Endothelial cell (in vitro differentiated cells): ENCODE results near the gene MAN1A2. TPM values are rescaled to one million over a fixed set of nuclear protein-coding genes. Genes with fewer than 3 reads are reported as not detected.
"Not testable (repeated sequence)": the region's sequence is repeated elsewhere in the genome, so short reads cannot be mapped to it uniquely, and the experiment has no call there.

Source experiments
- DNase-seq: peaks from one replicate; pipeline ENCODE4 v3.0.0; 2021; ENCODE audit warnings: low spot score
- H3K27ac Mint-ChIP-seq: one replicate; pipeline ENCODE4 v1.8.0; 2021; ENCODE audit warnings: mixed read lengths, inconsistent platforms; ENCODE audit not compliant: unreplicated experiment
- H3K27me3 Mint-ChIP-seq: one replicate; pipeline ENCODE4 v1.8.0; 2021; ENCODE audit warnings: mild to moderate bottlenecking, moderate library complexity, mixed read lengths, inconsistent platforms; ENCODE audit not compliant: unreplicated experiment
- H3K36me3 Mint-ChIP-seq: one replicate; pipeline ENCODE4 v1.8.0; 2021; ENCODE audit warnings: mild to moderate bottlenecking, low read depth, mixed read lengths, inconsistent platforms; ENCODE audit not compliant: unreplicated experiment
- H3K4me1 Mint-ChIP-seq: one replicate; pipeline ENCODE4 v1.8.0; 2021; ENCODE audit warnings: mild to moderate bottlenecking, mixed read lengths, inconsistent platforms; ENCODE audit not compliant: unreplicated experiment
- H3K4me3 Mint-ChIP-seq: one replicate; pipeline ENCODE4 v1.8.0; 2021; ENCODE audit warnings: mild to moderate bottlenecking, mixed read lengths, inconsistent platforms; ENCODE audit not compliant: unreplicated experiment
- H3K9me3 Mint-ChIP-seq: one replicate; pipeline ENCODE4 v1.8.0; 2021; ENCODE audit warnings: mixed read lengths, inconsistent platforms; ENCODE audit not compliant: unreplicated experiment
- total RNA-seq: library from RNA; stranded (reverse); fragmentation: NEBNext Ultra II Directional; extraction: Animal tissue kit (Norgen Biotek cat#: 25700); gene quantifications from one replicate; pipeline ENCODE4 v1.2.1, GENCODE V29; 2021; ENCODE audit not compliant: unreplicated experiment
- TF ChIP-seq, protein P1 (sequence below): fragments of 200-600 bp; sonication (generic); IDR thresholded peaks from one replicate; pipeline ENCODE4 v1.5.0; 2021; ENCODE audit warnings: antibody characterized with exemption; ENCODE audit not compliant: unreplicated experiment

The MAN1A2 gene
- total RNA-seq, 1 donor from 2014 or later, result 36.4 TPM

DNA sequence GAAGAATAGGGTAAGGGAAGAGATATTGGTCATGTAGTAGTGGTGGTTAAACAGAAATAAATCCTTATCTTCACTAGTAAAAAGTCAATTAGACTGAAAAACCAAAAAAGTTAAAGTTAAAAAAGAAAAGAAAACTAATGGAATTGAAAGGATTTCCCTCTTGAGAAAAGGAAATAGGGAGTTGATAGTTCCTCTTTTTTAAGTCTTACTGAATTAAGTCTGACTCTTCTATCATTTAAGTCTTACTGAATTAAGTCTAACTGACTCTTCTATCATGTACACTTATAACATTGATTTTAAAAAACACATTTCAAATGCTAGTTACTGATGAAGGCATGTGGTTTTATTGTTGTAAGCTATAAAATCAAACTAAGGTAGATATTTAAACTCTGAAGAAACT, 189.1 kb downstream of the MAN1A2 start:
- no peak overlapping the region for H3K27ac Mint-ChIP-seq
- H3K4me3 Mint-ChIP-seq, result no peak overlapping the region
- no peaks in the 10 kb centered on the region for H3K4me1 Mint-ChIP-seq
- H3K36me3 Mint-ChIP-seq, result no peaks in the 10 kb centered on the region
- TF ChIP-seq, protein P1, sequence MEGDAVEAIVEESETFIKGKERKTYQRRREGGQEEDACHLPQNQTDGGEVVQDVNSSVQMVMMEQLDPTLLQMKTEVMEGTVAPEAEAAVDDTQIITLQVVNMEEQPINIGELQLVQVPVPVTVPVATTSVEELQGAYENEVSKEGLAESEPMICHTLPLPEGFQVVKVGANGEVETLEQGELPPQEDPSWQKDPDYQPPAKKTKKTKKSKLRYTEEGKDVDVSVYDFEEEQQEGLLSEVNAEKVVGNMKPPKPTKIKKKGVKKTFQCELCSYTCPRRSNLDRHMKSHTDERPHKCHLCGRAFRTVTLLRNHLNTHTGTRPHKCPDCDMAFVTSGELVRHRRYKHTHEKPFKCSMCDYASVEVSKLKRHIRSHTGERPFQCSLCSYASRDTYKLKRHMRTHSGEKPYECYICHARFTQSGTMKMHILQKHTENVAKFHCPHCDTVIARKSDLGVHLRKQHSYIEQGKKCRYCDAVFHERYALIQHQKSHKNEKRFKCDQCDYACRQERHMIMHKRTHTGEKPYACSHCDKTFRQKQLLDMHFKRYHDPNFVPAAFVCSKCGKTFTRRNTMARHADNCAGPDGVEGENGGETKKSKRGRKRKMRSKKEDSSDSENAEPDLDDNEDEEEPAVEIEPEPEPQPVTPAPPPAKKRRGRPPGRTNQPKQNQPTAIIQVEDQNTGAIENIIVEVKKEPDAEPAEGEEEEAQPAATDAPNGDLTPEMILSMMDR, result no peak
- H3K27me3 Mint-ChIP-seq, result peaks cover 3% of the 10 kb centered on the region
- no peak for DNase-seq
- no peaks in the 10 kb centered on the region for H3K9me3 Mint-ChIP-seq

DNA sequence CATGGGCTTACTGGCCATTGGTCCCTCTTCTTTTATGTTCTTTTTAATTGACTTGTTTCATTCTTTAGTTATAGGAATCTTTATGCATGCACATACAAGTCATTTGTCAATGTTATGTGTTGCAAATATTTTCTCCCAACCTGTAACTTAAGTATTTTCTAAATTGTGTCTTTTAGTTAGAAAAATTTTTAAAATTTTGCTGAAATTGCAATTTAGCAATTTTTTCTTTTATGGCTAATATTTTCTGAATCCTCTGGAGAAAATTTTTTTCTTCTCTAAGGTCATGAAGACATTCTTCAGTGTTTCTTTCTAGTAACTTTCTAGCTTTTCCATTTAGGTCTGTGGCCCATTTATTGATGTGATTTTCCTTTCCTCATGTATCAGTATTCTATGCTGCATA, 189.7 kb downstream of the MAN1A2 start:
- no peak overlapping the region for H3K27ac Mint-ChIP-seq
- H3K4me1 Mint-ChIP-seq, result no peaks in the 10 kb centered on the region
- no peaks in the 10 kb centered on the region for H3K36me3 Mint-ChIP-seq
- peaks cover 3% of the 10 kb centered on the region for H3K27me3 Mint-ChIP-seq
- H3K9me3 Mint-ChIP-seq, result no peaks in the 10 kb centered on the region
- TF ChIP-seq, protein P1, result no peak
- DNase-seq, result no peak
- H3K4me3 Mint-ChIP-seq, result no peak overlapping the region

DNA sequence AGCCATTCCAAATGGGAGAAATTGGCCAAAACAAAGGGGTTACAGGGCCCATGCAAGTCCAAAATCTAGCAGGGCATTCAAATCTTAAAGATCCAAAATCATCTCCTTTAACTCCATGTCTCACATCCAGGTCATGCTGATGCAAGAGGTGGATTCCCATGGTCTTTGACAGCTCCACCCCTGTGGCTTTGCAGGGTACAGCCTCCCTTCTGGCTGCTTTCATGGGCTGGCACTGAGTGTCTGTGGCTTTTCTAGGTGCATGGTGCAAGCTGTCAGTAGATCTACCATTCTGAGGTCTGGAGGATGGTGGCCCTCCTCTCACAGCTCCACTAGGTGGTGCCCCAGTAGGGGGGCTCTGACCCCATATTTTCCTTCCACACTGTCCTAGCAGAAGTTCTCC, 191.2 kb downstream of the MAN1A2 start:
- H3K27ac Mint-ChIP-seq, H3K4me3 Mint-ChIP-seq, DNase-seq, H3K9me3 Mint-ChIP-seq, H3K4me1 Mint-ChIP-seq, H3K36me3 Mint-ChIP-seq, H3K27me3 Mint-ChIP-seq: not testable (repeated sequence)

DNA sequence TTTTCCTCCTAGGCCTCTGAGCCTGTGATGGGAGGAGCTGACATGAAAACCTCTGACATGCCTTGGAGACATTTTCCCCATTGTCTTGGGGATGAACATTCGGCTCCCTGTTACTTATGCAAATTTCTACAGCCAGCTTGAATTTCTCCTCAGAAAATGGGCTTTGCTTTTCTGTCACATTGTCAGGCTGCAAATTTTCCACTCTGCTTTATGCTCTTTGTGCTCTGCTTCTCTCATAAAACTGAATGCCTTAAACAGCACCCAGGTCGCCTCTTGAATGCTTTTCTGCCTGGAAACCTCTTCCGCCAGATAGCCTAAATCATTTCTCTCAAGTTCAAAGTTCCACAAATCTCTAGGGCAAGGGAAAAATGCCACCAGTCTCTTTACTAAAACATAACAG, 191.9 kb downstream of the MAN1A2 start:
- no peaks in the 10 kb centered on the region for H3K4me1 Mint-ChIP-seq
- H3K9me3 Mint-ChIP-seq, result no peaks in the 10 kb centered on the region
- DNase-seq, result no peak
- no peaks in the 10 kb centered on the region for H3K36me3 Mint-ChIP-seq
- TF ChIP-seq, protein P1, result no peak
- H3K27ac Mint-ChIP-seq, result no peak overlapping the region
- no peak overlapping the region for H3K4me3 Mint-ChIP-seq
- H3K27me3 Mint-ChIP-seq, result peaks cover 3% of the 10 kb centered on the region

DNA sequence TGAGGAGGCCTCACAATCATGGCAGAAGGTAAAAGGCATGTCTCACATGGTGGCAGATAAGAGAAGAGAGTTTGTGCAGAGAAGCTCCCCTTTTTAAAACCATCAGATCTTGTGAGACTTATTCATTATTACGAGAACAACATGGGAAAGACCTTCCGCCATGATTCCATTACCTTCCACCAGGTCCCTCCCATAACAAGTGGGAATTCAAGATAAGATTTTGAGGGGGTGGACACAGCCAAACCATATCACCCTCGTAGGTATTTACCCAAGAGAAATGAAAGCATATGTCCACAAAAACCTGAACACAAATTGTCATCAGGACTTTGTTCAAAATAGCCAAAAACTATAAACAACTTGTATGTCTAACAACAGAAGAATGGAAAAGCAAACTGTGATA, 192.7 kb downstream of the MAN1A2 start:
- Mint-ChIP-seq H3K4me3 (no peak overlapping the region), H3K9me3 (no peaks in the 10 kb centered on the region), H3K27me3 (peaks cover 2% of the 10 kb centered on the region), H3K36me3 (no peaks in the 10 kb centered on the region), H3K4me1 (no peaks in the 10 kb centered on the region), H3K27ac (no peak overlapping the region)
- no peak for DNase-seq
- TF ChIP-seq, protein P1, result no peak

DNA sequence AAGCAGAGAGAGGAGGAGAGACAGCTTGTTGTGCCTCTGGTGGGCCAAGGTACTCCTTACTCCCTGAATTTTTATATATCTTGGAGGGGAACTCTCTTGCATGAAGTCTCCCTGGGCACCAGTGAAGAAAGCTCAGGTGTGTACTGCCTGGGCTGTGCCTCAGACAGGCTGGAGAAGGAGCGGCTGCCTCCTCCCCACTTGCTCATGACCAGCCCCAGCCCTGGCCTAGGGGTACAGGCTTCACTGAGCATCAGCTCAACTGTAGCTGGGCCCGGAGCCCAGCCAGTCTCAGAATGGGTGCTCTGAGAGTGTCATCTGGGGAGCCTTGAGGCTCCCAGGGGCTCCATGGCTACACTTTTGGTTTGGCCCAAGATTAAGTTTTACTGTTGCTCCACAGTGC, 193.8 kb downstream of the MAN1A2 start:
- Mint-ChIP-seq H3K4me1 (no peaks in the 10 kb centered on the region), H3K4me3 (no peak overlapping the region), H3K9me3 (no peaks in the 10 kb centered on the region)

More for the DNA sequence above, 193.8 kb downstream of the MAN1A2 start:
- H3K27ac Mint-ChIP-seq, result no peak overlapping the region
- no peak for DNase-seq
- H3K27me3 Mint-ChIP-seq, result peaks cover 1% of the 10 kb centered on the region
- TF ChIP-seq, protein P1, result no peak
- no peaks in the 10 kb centered on the region for H3K36me3 Mint-ChIP-seq
